Keratinocyte (primary cell): ENCODE measurements around the gene RNF180. TPM values are rescaled to one million over a fixed set of nuclear protein-coding genes. Genes with fewer than 3 reads are reported as not detected.

Experiments used
- DNase-seq: peaks from one replicate; pipeline ENCODE4 v3.0.0-alpha.2; 2011; ENCODE audit warnings: low read depth, missing footprints, low spot score
- FAIRE-seq: peaks from 2 replicates; lab custom pipeline; 2011; peaks lifted over from hg19 to GRCh38; lab: Jason Lieb, UNC
- H2AFZ ChIP-seq: 2 replicates; pipeline ENCODE4 v1.6.0; 2012; ENCODE audit warnings: low read length, control low read depth, inconsistent platforms; ENCODE audit not compliant: control insufficient read depth
- H3K27ac ChIP-seq: 2 replicates; pipeline ENCODE4 v1.5.1; 2011; ENCODE audit warnings: low read length; ENCODE audit not compliant: control insufficient read depth, insufficient read depth
- H3K27me3 ChIP-seq: 3 replicates; pipeline ENCODE4 v1.6.0; 2011; ENCODE audit warnings: low read length; ENCODE audit not compliant: control insufficient read depth, insufficient read depth; ENCODE audit errors: extremely low read depth
- H3K36me3 ChIP-seq, 2 experiments: 2 replicates in 1 of 2; 3 replicates in 1 of 2; pipeline ENCODE4 v1.5.1; 2011; ENCODE audit warnings: low read length in 2 of 2, mild to moderate bottlenecking in 1 of 2; ENCODE audit not compliant: control insufficient read depth in 2 of 2, insufficient read depth in 2 of 2; ENCODE audit errors: extremely low read depth in 1 of 2
- H3K4me1 ChIP-seq: 3 replicates; pipeline ENCODE4 v1.5.1; 2011; ENCODE audit warnings: low read length; ENCODE audit not compliant: control insufficient read depth, insufficient read depth; ENCODE audit errors: extremely low read depth
- H3K4me2 ChIP-seq: 3 replicates; pipeline ENCODE4 v1.6.0; 2011; ENCODE audit warnings: low read depth, low read length; ENCODE audit not compliant: control insufficient read depth, insufficient read depth; ENCODE audit errors: extremely low read depth
- H3K4me3 ChIP-seq, 3 experiments: fragments of 200-600 bp in 1 of 3; sonication (generic) in 1 of 3; 2 replicates in 2 of 3; 3 replicates in 1 of 3; pipeline ENCODE4 v1.5.1; 2011 to 2016; ENCODE audit warnings: low read length in 3 of 3, mild to moderate bottlenecking in 3 of 3, control low read depth in 2 of 3, inconsistent platforms in 1 of 3, low read depth in 1 of 3, mixed read lengths in 1 of 3, mixed run types in 1 of 3, moderate library complexity in 1 of 3; ENCODE audit not compliant: control insufficient read depth in 2 of 3, insufficient read depth in 2 of 3; ENCODE audit errors: extremely low read depth in 1 of 3
- H3K79me2 ChIP-seq: 2 replicates; pipeline ENCODE4 v1.6.0; 2012; ENCODE audit warnings: low read length; ENCODE audit not compliant: control insufficient read depth, insufficient read depth
- H3K9ac ChIP-seq: 3 replicates; pipeline ENCODE4 v1.6.0; 2011; ENCODE audit warnings: low read length; ENCODE audit not compliant: control insufficient read depth, insufficient read depth; ENCODE audit errors: extremely low read depth
- H3K9me1 ChIP-seq: 3 replicates; pipeline ENCODE4 v1.6.0; 2011; ENCODE audit warnings: low read length; ENCODE audit not compliant: control insufficient read depth, insufficient read depth; ENCODE audit errors: extremely low read depth
- H3K9me3 ChIP-seq: 2 replicates; pipeline ENCODE4 v1.5.1; 2012; ENCODE audit warnings: low read depth, low read length; ENCODE audit not compliant: control insufficient read depth
- H4K20me1 ChIP-seq: 3 replicates; pipeline ENCODE4 v1.6.0; 2011; ENCODE audit warnings: low read length; ENCODE audit not compliant: control insufficient read depth, insufficient read depth; ENCODE audit errors: extremely low read depth
- CTCF ChIP-seq, 3 experiments: IDR thresholded peaks in 1 of 3; conservative IDR thresholded peaks in 1 of 3; optimal IDR thresholded peaks in 1 of 3; 2 replicates in 2 of 3; 3 replicates in 1 of 3; pipeline versions ENCODE3 to v1.5.1; 2011; ENCODE audit warnings: low read length in 3 of 3, mild to moderate bottlenecking in 3 of 3, moderate library complexity in 2 of 3, control low read depth in 1 of 3, inconsistent platforms in 1 of 3; ENCODE audit not compliant: insufficient read depth in 2 of 3; ENCODE audit errors: extremely low read depth in 1 of 3
- EZH2 ChIP-seq: IDR thresholded peaks from one replicate; pipeline ENCODE4 v1.6.1; 2012; ENCODE audit warnings: inconsistent platforms, mild to moderate bottlenecking, low read length, moderate library complexity
- dilution Hi-C: fragments of 300-500 bp; cut with MboI; formaldehyde crosslinking; loops from one replicate; pipeline ENCODE4 v1.7.0; 2020; ENCODE audit warnings: low sequenced_read_pairs; ENCODE audit not compliant: extremely low pct_ligation_motif_present
- polyA plus RNA-seq, 5 experiments: library from polyadenylated mRNA; depleted of rRNA in 3 of 5; stranded (reverse) in 3 of 5; stranded (forward) in 1 of 5; unstranded in 1 of 5; fragments of >200 nt; gene quantifications; 1 replicate in 1 of 5; 2 replicates in 3 of 5; 3 replicates in 1 of 5; pipeline versions ENCODE4 v1.2.1 to v1.2.3, GENCODE V29; 2011 to 2012; ENCODE audit warnings: missing spikeins in 2 of 5, low read depth in 1 of 5, low replicate concordance in 1 of 5

The RNF180 gene
- polyA plus RNA-seq, 1 donor (not counting 4 experiments of a cell fraction or from before 2014, with no cell fraction given) = 2.4 TPM

- Histone ChIP-seq H3K4me3 (no peak overlapping the region), H3K36me3 (no peaks in the 10 kb centered on the region), H3K9me1 (no peaks in the 10 kb centered on the region), H3K4me2 (no peak overlapping the region), H4K20me1 (no peaks in the 10 kb centered on the region), H3K27ac (peak overlapping the region; percentile 13), H3K9ac (no peak overlapping the region), H3K4me1 (peaks cover 33% of the 10 kb centered on the region), H3K9me3 (no peaks in the 10 kb centered on the region), H3K27me3 (no peaks in the 10 kb centered on the region), H2AFZ (no peak overlapping the region), H3K79me2 (no peaks in the 10 kb centered on the region)
- no peak for DNase-seq
- no peak for FAIRE-seq
- TF ChIP-seq EZH2 = no peak
- TF ChIP-seq CTCF (optimal IDR thresholded peaks at IDR 0.05 in 1 of 3, IDR thresholded peaks at IDR 0.05 in 1 of 3, conservative IDR thresholded peaks at IDR 0.05 in 1 of 3; ENCODE audit: extremely low read depth in 1 of 3, insufficient read depth in 2 of 3, low read length in 3 of 3) = no peak
- dilution Hi-C loops = no loop called here
Measured at GRCh38 chr5:64298586-64298985, 132.9 kb downstream of the RNF180 start.

- H3K4me2 ChIP-seq = peak overlapping the region; percentile 72
- no peaks in the 10 kb centered on the region for H3K27me3 ChIP-seq
- no peaks in the 10 kb centered on the region for H3K9me1 ChIP-seq
- no peaks in the 10 kb centered on the region for H3K79me2 ChIP-seq
- DNase-seq = peak; percentile 48
- H3K4me1 ChIP-seq = peaks cover 36% of the 10 kb centered on the region
- H2AFZ ChIP-seq = peak overlapping the region; percentile 32
- no peaks in the 10 kb centered on the region for H4K20me1 ChIP-seq
- TF ChIP-seq EZH2 (no peak), CTCF (optimal IDR thresholded peaks at IDR 0.05 in 1 of 3, IDR thresholded peaks at IDR 0.05 in 1 of 3, conservative IDR thresholded peaks at IDR 0.05 in 1 of 3; ENCODE audit: extremely low read depth in 1 of 3, insufficient read depth in 2 of 3, low read length in 3 of 3) (no peak)
- dilution Hi-C loops = no loop called here
- H3K27ac ChIP-seq = peak overlapping the region; percentile 67
- no peaks in the 10 kb centered on the region for H3K36me3 ChIP-seq
- no peak overlapping the region for H3K9ac ChIP-seq
- no peaks in the 10 kb centered on the region for H3K9me3 ChIP-seq
- peak overlapping the region in 1 of 3 experiments; percentile 11 for H3K4me3 ChIP-seq
- FAIRE-seq = peak; percentile 74
Measured at GRCh38 chr5:64299805-64300204, 134.2 kb downstream of the RNF180 start.
